GM18861 (cell line): ENCODE data around the gene CIAO2A.
"Not testable (repeated sequence)": the region's sequence is repeated elsewhere in the genome, so short reads cannot be mapped to it uniquely, and the experiment has no call there.

Experiments
- ATAC-seq: cut with Tn5 transposase; IDR thresholded peaks from one replicate; pipeline ENCODE4 v1.9.1; 2021; ENCODE audit not compliant: unreplicated experiment

CIAO2A gene

DNA sequence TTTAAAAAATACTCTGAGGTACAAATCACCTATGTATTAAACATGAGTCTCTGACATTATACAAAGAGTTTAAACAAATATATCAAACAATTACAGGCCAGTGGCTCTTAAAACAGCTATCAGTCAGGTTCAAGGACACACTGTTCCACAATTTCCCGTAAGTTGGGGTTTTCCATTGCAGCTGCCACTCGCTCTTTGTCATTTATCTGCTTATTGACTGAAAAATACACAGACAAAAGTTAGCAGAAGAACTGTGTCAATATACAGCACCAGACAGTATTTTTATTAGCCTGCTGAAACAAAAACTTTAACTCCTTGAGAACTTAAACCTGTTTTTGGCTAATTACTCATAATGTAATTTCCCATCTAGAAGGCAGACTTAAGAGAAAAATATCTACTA, 20.8 kb downstream of the CIAO2A start:
- ATAC-seq, result no peak

DNA sequence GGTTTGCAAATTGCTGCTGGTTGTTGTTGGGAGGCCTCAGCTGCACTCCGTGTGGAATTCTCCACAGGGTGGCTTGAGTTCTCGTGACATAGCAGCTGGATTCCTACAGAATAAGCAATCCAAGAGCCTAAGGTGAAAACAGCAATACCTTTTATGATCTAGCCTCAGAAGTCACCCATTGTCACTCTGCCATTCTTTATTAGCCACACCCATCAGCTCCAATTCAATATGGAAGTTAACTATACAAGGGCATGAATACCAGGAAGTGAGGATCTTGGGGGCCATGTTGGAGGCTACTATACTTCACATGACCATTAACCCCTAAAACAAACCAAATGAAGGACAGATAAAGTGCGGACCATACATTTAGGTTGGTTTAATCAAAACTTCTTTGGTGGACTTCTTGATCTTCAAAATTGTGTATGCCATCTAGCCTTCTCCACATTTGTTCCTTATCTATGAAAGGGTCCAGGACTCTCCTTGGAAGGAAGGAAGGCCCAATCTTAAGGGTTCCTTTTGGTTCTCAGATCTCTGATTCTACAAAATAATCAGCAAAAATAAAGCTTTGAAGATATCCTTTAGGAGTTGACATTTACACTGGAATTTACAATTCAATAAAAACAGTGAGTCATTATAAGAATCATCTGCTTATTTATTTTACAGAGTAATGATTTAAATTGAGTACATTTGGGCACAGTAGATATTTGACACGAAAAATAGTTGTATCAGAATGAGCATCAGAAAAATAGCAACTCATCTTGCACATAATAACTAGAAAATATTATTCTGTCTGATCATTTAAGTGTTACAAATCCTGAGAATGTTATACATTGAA, 21.5 kb downstream of the CIAO2A start:
- ATAC-seq, result no peak

DNA sequence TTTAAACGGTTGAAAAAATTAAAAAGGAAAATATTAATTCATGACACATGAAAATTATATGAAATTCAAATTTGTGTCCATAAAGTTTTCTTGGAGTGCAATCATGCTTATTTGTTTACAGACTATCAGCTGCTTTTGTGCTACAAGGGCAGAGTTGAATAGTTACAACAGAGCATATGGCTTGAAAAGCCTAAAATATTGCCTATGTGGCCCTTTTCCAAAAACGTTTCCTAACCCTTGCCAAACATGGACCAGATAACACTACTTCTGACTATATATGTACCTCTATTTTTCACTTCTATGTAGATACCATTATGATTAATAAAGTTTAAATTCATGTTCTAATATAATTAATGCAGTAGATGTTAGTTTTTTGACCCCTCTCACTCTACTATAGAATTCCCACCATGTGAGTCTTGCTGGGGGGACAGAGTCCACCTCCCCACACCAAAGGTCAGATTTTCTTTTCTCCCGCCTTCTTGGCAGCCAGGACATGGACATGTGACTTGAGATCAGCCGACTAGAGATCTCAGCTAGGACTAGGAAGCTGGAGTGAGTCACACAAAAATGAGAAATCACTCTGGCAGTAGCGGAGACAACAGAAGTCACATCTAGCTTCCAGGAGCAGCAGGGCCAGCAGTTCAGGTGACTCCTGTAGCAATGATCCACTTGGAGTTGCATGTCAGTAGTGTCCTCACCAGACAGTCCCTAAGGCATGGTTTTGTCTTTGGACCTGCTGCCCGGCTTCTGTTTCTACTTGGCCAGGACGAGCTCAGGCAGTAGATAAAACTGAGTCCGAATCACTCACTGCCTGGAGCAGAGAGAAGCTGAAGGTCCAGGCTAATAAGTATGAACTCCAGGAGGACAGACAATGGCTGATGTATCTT, 22.4 kb downstream of the CIAO2A start:
- ATAC-seq, result no peak

DNA sequence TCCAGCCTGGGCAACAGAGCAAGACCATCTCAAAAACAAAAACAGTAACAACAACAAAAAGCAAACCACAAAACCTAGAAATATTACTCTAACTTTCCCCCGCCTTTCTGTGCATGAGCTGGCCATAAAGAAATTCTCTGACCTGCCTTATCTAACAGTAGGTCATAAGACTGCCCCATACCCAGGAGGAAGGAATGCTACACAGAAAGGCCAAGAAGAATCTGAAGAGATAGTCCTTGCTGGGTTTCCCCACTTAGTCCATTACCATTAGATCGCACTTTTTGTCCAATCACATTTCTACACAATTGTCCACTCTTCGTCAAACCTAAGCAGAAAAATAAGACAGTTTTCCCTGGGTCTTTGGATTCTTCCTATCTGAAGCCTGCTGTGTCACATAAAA, 23.5 kb downstream of the CIAO2A start:
- ATAC-seq, result no peak

DNA sequence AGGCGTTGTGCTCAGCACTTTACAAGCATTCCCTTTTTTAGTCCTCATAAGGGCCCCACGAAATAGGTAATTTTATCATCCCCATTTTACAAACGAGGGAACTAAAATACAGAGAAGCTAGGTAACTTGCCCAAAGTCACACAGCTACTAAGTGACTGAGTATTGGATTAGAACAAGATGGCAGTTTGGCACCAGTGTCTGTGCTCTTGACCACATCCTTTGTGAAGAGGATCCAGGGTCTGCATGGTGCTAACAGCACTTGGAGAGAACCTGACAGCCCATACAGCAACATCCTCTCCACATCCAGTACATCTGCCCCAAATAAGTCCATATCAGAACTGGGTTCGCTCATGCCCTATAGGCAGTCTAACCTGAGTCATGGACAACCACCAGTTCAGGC, 25.5 kb downstream of the CIAO2A start:
- no peak for ATAC-seq

DNA sequence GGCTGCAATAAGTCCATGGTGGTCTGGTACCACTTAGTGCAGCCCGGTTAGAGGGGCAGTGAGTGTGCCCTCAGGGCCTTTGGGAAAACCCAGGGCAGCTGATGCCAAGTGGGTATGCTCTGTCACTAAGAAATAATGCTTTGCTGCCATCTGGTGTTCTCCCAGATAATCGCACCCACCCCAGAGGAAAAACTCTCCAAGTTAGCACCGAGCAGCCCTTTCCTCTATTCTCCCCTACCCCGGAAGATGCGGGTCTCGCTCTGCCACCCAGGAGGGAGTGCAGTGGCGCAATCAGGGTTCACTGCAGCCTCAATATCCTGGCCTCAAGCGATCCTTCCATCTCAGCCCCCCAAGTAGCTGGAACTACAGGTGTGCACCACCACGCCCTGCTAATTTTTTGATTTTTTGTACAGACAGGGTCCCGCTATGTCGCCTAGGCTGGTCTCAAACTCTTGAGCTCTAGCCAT, 26.0 kb downstream of the CIAO2A start:
- ATAC-seq, result no peak

DNA sequence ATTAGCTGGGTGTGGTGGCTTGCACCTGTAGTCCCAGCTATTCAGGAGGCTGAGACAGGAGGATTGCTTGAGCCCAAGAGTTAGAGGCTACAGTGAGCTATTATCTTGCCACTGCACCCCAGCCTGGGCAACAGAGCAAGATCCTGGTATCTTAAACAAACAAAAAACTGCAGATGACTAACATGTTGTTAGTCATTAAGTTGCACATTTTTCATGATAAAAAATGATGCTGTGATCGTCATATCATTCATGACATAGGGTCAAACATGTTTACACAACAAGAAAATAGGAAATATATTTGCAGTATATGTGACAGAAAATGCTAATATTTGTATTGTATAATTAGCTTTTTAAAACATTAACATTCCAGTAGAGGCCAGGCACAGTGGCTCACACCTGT, 27.2 kb downstream of the CIAO2A start:
- no peak for ATAC-seq

DNA sequence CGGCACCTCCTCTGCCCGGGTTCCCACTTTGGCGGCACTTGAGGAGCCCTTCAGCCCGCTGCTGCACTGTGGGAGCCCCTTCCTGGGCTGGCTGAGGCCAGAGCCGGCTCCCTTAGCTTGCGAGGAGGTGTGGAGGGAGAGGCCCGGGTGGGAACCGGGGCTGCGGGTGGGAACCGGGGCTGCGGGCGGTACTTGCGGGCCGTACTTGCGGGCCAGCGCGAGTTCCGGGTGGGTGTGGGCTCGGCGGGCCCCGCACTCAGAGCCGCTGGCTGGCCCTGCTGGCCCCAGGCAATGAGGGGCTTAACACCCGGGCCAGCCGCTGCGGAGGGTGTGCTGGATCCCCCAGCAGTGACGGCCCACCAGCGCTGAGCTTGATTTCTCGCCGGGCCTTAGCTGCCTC, 32.9 kb downstream of the CIAO2A start:
- no peak for ATAC-seq

DNA sequence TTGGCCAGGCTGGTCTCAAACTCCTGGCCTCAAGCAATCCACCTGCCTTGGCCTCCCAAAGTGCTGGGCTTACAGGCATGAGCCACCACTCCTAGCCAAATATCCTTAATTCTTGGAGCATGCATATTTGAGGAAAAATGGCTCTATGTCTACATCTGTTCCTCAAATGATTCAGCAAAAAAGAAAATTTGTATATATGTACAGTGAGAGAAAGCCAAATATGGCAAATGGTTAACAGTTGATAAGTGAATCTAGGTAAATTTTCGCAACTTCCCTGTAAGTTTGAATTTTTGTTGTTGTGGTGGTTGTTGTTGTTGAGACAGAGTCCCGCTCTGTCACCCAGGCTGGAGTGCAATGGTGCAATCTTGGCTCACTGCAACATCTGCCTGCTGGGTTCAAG, 34.5 kb downstream of the CIAO2A start:
- ATAC-seq, result not testable (repeated sequence)

DNA sequence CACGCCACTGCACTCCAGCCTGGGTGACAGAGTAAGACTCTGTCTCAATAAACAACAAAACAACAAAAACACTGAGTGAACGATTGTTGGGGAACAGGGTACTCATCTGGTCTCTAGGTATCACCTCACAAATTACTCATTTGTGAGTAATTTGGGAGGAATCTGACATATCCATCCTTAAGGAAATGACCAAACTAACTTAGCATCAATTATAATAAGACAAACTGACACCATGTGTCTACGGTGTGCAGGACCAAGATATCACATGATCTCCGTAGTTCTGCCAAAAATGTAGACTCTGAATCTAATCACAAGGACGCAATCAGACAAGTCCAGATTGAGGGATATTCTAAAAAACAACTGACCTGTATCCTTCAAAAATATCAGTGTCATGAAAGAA, 35.4 kb downstream of the CIAO2A start:
- no peak for ATAC-seq

DNA sequence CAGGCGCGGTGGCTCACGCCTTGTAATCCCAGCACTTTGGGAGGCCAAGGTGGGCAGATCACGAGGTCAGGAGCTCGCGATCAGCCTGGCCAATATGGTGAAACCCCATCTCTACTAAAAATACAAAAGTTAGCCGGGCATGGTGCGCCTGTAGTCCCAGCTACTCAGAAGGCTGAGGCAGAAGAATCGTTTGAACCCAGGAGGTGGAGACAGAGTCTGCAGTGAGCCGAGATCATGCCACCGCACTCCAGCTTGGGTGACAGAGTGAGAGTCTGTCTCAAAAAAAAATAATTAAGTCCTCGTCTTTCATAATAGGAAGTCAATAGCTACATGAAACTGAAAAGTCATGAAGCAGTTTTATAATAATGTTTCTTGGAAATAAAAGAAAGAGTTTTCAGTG, 40.0 kb downstream of the CIAO2A start:
- not testable (repeated sequence) for ATAC-seq

DNA sequence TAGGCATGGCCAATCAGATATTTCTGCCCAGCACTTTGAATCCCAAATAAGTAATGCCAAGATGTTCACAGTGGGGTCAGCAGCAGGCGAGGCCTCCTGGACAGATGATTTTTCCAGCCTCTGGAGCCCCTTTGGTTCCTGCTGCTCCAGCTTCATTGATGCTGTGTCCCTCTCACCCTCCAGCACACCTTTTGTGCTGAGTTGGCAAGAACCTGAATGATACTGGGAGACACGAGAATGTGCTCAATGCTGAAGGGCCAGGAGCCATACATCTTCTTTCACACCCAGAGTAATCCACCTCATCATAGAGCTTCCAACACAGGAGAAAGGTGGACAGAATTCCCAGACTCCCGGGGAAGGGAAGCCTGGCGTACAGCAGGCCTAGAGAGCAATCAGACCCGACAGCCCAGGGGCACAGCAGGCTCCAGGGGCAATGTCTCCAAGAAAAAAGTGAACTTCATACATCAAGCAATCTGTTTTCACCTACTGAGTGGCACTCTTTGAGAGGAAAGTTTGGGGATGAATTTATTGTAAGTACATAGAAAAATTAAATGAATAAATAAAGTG, 40.6 kb downstream of the CIAO2A start:
- no peak for ATAC-seq

DNA sequence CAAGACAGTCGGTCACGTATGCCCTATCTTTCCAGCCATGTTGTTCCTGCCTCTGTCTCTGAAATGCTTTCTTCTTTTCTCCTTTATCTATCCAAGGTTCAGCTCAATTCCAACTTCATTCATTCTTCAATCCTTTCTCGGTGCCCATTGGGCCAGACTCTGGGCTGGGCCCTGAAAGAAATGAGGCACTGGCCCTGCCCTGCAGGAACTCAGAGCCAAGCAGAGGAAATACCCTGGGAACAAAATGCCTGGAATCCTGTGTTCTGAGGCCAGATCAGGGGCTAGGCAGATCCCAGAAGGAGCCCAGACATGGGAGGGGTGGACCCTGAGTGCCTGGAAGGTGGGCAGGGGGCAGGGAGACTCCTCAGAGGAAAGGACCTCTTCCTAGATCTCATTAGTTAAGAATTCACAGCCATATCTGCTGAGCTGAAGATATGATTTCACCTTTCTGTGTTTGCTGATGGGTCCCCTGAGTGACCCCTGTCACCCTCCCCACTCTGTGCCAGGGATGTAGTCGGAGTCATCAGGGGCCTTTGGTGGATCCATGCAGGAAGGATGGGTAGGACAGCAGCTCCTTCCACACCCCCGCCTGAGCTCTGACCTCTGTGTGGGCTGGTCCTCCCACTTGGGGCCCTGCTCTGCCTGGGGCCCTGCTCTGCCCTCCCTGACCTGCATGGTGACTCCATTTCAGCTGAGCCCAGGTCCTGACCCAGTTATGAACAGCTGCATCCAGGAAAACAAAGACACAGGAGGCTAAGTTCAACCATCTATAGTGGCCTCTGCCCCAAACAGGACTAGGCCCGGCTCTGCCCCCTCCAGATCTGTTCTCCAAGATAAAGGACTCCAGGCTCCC, 42.0 kb downstream of the CIAO2A start:
- no peak for ATAC-seq

DNA sequence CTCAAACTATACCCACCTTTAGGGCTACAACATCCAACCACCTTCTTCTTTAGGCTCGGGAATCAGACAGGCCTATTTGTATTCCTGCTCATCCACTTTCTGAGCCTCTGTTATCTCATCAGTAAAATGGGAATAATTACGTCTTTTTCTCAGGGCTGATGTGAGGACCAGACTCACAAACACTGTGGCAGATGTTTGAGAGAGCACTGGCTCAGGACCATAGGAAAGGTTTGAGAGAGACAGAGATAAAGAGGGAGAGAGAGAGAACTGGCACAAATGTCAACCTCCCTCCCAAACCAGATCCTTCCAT, 42.6 kb downstream of the CIAO2A start:
- no peak for ATAC-seq

DNA sequence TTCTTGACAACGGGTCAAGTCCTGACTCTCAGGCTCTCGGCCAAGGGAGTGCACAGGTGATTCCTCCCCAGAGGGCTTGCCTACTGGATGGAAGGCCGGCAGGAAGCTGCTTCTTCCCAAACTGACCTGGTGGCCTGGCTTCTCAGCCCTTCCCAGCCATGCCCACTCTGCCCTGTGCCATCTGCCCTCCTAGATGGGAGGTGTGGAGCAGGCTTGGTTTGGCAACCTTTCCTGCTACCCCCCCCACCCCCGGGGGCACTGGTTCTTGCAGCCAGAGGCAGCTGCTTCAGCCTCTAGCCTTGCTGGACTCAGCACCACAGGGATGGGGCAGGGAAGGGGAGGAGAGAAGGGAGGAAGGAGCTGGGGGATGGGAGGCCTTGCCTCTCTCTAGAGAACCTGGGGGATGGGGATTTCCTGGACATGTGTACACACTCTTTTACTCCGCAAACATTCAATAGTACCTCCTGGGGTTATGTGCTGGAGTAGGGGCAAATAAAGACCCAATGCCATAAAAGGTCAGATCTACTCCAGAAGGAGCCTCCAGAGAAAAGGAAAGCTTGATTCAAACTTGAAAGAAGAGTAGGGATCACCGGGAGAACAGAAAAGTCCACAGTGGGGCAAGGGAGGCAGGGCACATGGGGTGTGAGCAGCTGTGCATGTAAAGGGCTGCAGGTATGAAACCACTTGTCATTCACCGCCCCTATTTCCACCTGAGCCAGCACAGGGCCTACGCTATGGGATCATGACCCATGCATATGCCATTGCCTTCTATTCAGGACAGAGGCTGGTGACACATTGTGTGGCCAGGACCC, 43.2 kb downstream of the CIAO2A start:
- no peak for ATAC-seq

DNA sequence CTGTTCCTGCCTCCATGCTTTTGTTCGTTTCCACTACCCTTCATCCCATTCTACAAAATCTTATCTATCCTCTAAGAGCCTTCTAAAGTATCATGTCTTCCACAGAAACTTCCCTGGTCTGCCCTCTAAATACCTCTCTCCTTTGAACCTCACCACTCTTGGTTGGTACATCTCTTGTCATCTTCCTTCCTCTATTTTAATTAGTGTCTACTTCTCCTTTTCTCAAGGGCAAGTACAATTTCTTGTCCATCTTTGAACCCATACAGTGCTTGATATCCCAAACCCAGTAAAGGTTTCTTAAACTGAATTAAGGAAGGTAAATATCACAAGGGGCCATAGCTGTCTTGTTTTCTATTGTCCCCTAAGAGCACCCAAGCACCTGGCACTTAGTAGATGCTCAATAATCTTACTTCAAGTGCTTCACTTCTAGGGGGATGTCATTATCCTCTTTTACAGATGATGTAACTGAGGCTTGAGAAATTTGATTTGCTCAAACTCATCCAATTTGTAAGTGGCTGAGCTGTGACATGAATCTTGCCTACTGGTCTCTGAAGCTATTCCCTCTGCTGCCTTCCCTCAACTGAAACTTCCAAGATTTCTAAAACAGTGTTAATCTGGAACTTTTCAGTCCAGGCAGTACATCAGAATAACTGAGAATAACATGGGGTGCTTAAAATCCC, 44.7 kb downstream of the CIAO2A start:
- ATAC-seq, result no peak

DNA sequence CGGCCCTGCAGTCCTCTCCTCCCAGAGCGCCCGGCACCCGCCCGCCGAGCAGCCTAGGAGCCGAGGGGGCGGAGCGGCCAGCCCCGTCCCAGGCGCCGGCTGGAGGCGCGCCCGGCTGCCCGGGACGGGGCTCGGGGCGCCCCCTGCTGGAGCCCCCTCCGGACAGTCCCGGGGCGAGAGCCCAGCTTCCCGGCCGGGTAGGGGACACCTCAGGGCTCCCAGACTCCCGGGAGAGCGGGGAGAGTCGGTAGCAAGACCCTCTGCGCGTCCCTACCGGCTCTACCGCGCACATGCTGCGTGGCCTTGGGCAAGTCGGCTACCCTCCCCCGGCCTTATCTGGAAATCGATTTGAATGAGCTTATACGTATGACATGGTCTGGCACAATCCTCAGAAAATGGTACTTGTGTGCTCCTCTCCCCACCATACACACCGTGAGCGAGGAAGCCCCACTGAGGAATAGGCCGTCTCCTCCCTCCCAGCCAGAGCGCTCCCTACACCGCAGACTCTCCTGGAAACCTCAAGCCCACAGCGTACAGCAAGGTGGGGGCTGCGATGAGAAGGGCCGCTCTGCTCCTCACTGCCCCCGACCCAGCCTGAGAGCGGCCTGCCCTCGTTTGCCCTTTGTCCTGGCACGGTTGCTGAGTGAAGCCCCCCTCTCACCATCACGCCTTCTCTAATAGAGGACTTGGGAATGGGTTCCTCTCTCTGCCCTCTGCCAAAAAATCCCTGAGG, 47.1 kb downstream of the CIAO2A start, which contains the start of gene DAPK2:
Gene DAPK2, minus strand, starts transcription at position 65 of the 733 bp plus-strand sequence. CDS start 6,224 bp downstream, outside the sequence.
- no peak for ATAC-seq

DNA sequence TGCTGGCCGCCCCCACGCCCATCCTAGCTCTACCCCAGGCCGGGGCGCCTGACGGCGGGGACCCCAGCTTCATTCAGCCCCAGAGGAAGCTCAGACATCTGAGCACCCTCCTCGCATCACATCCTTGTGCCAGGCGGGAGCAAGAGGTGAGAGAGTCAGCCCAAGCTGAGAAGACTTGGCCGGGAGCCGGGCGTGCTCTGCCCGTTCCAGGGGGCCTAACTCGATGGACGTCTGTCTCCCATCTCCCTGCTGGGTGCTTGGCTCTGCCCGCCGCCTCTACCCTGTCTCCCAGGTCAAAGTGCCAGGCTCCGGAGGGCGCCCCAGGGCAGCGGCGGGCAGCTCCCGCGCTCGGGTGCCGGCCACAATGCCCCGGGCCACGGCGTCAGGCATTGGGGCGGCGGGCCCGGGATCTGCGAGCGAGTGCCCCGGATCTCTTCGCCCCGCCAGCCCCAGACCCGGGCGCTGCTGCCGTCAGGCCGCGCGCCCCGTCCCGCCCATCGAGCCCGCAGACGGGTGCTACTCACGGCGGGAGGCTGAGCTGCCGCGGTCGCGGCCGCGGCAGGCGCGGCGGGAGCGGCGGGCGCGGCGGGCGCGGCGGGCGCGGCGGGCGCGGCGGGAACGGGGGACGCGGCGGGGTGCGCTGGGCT, 47.7 kb downstream of the CIAO2A start:
- ATAC-seq, result no peak
